Measurements from ENCODE around the gene ACP1.
"Not testable (repeated sequence)": the region's sequence is repeated elsewhere in the genome, so short reads cannot be mapped to it uniquely, and the experiment has no call there.

The ACP1 gene

DNA sequence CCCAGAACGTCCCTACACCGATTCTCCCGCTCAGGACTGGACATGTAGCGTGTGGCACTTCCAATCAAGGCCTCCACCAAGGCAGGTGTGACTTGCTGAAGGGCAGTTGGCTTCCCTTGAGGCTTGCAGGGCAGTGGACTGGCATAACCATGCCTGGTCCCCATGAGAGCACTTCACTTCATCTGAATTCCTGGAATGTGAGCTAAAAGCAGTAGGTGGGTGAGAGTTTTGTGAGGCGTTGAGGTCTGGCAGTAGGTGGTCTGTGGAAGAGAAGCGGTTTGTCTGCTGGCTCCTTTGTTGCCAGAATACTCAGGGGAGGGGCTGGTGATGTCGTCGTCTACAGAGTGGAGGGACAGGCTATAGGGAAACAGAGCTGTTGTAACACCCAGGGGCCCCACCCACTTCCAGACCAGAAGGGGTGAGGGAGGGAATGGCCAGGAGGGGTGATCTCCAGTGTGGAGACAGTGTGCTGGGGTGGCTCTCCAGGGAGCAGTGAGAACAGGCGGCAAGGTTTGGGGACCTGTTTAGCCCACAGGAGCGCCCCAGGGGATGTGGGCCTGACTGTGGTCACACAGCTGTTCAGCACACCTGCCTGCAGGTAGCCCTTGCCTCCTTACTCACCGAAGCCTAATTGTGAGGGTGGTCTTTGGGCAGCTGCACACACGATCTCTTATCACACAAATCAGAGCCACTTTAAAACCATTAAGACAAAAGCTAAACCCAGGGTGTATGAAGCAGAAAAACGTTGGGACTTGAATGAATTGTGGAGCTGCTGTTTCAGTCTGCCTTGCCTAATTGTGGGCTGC is 44.6 kb downstream of the ACP1 start:
- no peak for DNase-seq (ENCODE audit: low read depth in 1 of 2, low spot score in 1 of 2)

GRCh38 chr2:309954-310510 is 45.3 kb downstream of the ACP1 start:
- DNase-seq (ENCODE audit: low read depth in 1 of 2, low spot score in 1 of 2) = no peak

DNA sequence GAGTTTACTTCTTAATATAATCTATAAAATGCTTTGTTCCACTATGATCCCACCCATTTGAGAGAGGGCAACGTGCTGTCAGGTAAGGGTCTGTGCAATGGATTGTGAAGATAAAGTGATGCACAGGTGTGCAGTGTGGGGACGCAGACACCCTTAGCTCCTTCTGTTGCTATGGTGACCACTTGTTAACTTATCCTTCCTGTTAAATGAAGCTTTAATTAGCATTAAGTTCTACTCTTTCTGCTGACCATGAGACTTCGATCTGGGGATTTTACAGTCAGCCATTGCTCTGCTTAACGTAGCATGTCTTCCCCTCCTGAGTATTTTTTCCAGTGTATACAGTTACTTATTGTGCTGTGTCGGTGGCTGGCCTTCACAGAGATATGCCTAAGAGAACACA is 46.2 kb downstream of the ACP1 start:
- no peak for DNase-seq (ENCODE audit: low read depth in 1 of 2, low spot score in 1 of 2)

- no peak for DNase-seq (ENCODE audit: low read depth in 1 of 2, low spot score in 1 of 2)
Observed at GRCh38 chr2:313991-314390, 49.2 kb downstream of the ACP1 start.

- no peak for DNase-seq (ENCODE audit: low read depth in 1 of 2, low spot score in 1 of 2)
Observed at GRCh38 chr2:314561-315336, 50.0 kb downstream of the ACP1 start.

DNA sequence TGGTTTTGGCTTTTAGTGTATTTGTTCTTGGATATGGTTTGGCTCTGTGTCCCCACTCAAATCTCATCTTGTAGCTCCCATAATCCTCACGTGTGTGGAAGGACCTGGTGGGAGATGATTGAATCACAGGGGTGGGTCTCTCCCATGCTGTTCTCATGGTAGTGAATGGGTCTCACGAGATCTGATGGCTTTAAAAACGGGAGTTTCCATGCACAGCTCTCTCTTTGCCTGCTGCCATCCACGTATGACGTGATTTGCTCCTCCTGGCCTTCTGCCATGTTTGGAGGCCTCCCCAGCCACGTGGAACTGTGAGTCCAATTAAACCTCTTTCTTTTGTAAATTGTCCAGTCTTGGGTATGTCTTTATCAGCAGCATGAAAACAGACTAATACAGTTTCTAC is 51.2 kb downstream of the ACP1 start:
- DNase-seq (ENCODE audit: low read depth in 1 of 2, low spot score in 1 of 2) = not testable (repeated sequence)

GRCh38 chr2:316381-316780 is 51.6 kb downstream of the ACP1 start:
- no peak for DNase-seq (ENCODE audit: low read depth in 1 of 2, low spot score in 1 of 2)

DNA sequence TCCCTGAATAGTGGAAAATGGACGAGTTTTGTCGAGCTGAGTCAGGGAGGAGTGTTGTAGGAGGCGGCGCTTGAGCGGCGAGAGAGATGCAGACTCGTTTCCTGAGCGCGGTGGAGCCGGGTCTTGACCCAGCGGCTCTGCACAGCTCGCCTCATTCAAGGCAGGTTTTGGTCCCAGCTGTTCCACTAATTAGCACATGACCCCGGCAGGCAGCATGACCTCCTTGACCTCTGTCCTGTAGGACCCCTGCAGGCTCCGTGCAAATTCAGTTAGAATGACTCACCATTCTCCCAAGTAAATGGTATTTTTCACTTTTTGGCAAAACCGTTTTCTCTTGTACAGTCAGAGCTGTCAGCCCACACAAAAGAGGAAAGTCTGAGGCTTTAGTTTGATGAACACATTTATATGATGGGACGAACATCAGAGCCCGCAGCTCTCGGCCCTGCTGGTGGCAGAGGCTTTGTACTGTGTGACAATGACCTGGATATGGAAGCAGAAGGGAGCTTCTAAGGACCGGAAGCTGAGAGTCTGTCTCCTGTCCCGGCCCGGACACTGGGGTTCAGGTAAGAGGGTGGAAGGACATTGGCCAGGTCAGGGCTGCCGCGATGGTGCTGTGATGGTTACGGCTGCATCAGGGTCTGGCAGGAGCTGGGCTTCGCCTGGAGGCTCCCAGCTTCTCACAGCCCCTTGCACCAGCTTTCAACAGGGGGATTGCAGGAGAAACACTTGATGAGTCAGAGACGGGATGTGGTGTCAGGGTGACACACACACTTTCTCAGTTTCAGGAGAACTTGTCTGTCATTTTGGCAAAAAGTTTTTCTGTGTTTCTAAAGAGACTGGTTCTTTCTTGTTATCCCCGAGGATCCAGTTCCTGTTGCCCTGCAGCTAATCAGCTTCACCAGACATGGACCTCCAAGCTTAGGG is 53.0 kb downstream of the ACP1 start:
- DNase-seq (ENCODE audit: low read depth in 1 of 2, low spot score in 1 of 2) = no peak

DNA sequence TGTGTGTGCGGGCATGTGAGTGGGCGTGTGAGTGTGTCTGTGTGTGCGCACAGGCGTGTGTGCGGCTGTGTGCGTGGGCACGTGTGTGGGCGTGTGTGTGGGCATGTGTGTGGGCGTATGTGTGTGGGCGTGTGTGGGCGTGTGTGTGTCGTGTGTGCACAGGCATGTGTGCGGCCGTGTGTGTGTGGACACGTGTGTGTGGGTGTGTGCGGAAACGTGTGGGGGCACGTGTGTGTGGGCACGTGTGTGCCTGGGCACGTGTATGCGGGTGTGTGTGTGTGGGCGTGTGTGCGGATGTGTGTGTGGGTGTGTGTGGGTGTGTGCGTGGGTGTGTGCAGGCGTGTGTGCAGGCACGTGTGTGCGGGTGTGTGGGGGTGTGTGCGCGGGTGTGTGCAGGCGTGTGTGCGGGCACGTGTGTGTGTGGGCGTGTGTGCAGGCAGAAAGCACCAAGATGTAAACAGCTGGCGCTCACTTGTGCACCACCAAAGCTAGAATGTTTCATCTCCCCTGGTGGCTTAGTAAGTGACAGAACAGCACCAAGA is 54.4 kb downstream of the ACP1 start:
- no peak for DNase-seq (ENCODE audit: low read depth in 1 of 2, low spot score in 1 of 2)

DNA sequence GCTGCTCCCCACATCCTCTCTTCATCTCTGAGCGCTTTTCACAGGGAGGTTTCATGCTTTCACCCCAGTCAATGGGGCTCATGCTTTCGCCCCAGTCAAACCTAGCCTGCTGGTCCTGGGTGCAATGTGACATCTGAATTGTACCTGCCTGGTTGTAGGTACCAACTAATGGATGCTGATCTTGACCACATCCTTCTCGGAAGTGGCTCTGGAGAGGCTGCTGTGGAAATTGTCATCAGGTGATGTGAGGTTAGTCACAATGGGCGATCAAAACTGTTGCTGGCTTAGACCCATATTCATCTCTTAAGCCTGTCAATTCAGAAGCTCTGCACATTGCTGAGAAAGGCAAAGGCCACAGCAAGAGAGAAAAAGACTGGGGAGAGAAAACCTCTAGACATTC is 55.8 kb downstream of the ACP1 start:
- no peak for DNase-seq (ENCODE audit: low read depth in 1 of 2, low spot score in 1 of 2)

GRCh38 chr2:322326-322725 is 57.6 kb downstream of the ACP1 start:
- no peak for DNase-seq (ENCODE audit: low read depth in 1 of 2, low spot score in 1 of 2)

GRCh38 chr2:323035-323434 is 58.3 kb downstream of the ACP1 start:
- no peak for DNase-seq (ENCODE audit: low read depth in 1 of 2, low spot score in 1 of 2)

Data from activated CD4-positive, alpha-beta T cell treated with anti-CD3 and anti-CD28 coated beads, Interleukin-2, amount 50 U/mL, for 24 hours (primary cell).